GM19397 (cell line): ENCODE results near the gene PALLD.
A peak's percentile ranks its signal among the peaks of the same experiment; 100 is the strongest.
"Not testable (repeated sequence)": the region's sequence is repeated elsewhere in the genome, so short reads cannot be mapped to it uniquely, and the experiment has no call there.

ENCODE experiments used
- ATAC-seq: cut with Tn5 transposase; IDR thresholded peaks from one replicate; pipeline ENCODE4 v1.9.1; 2021; ENCODE audit warnings: mild to moderate bottlenecking, moderate library complexity; ENCODE audit not compliant: unreplicated experiment

The PALLD gene

GRCh38 chr4:168724243-168724642 lies 227.4 kb downstream of the PALLD start:
- ATAC-seq = no peak

- ATAC-seq = no peak
These were observed 228.0 kb downstream of the PALLD start for GRCh38 chr4:168724686-168725411.

- ATAC-seq = no peak
These were observed 229.1 kb downstream of the PALLD start for GRCh38 chr4:168725930-168726329.

- ATAC-seq = not testable (repeated sequence)
These were observed 230.3 kb downstream of the PALLD start for GRCh38 chr4:168727181-168727580.

GRCh38 chr4:168731006-168731636 lies 234.3 kb downstream of the PALLD start:
- no peak for ATAC-seq

GRCh38 chr4:168731706-168732414 lies 235.0 kb downstream of the PALLD start:
- peak; percentile 56 for ATAC-seq

GRCh38 chr4:168732714-168733113 lies 235.9 kb downstream of the PALLD start:
- ATAC-seq = no peak

- no peak for ATAC-seq
These were observed 238.1 kb downstream of the PALLD start for GRCh38 chr4:168734703-168735678.

- ATAC-seq = no peak
These were observed 238.9 kb downstream of the PALLD start for GRCh38 chr4:168735735-168736134.

- no peak for ATAC-seq
These were observed 240.3 kb downstream of the PALLD start for GRCh38 chr4:168736860-168737805.

GRCh38 chr4:168737806-168738172 lies 240.9 kb downstream of the PALLD start:
- ATAC-seq = no peak

- no peak for ATAC-seq
These were observed 243.0 kb downstream of the PALLD start for GRCh38 chr4:168739886-168740285.

- ATAC-seq = no peak
These were observed 243.8 kb downstream of the PALLD start for GRCh38 chr4:168740691-168741090.

- no peak for ATAC-seq
These were observed 244.7 kb downstream of the PALLD start for GRCh38 chr4:168741281-168742173.

- no peak for ATAC-seq
These were observed 246.3 kb downstream of the PALLD start for GRCh38 chr4:168743131-168743530.

GRCh38 chr4:168743601-168744000 lies 246.7 kb downstream of the PALLD start:
- no peak for ATAC-seq

GRCh38 chr4:168744021-168744420 lies 247.2 kb downstream of the PALLD start:
- no peak for ATAC-seq

- ATAC-seq = no peak
These were observed 252.0 kb downstream of the PALLD start for GRCh38 chr4:168748807-168749206.
